K562 (cell line): ENCODE measurements around the gene DYNC1H1. TPM values are rescaled to one million over a fixed set of nuclear protein-coding genes. Genes with fewer than 3 reads are reported as not detected.

Source experiments
- AFF4 ChIP-seq: sonication (generic); formaldehyde crosslinking; IDR thresholded peaks from 2 replicates; pipeline ENCODE4 v1.8.0; 2023; ENCODE audit warnings: mild to moderate bottlenecking, missing genetic modification reagents
- ASH1L ChIP-seq: fragments of 450-650 bp; IDR thresholded peaks from 2 replicates; pipeline ENCODE4 v1.6.1; 2018; ENCODE audit warnings: borderline replicate concordance, mild to moderate bottlenecking, low read depth; ENCODE audit not compliant: partially characterized antibody
- BMI1 ChIP-seq: fragments of 150-350 bp; IDR thresholded peaks from 2 replicates; pipeline ENCODE4 v1.6.1; 2014; ENCODE audit warnings: low read length
- BRF2 ChIP-seq: IDR thresholded peaks from 3 replicates; pipeline ENCODE4 v1.6.1; 2011; ENCODE audit warnings: borderline replicate concordance, mild to moderate bottlenecking; ENCODE audit not compliant: insufficient read length, insufficient read depth
- FUS ChIP-seq: fragments of 200-400 bp; formaldehyde crosslinking; optimal IDR thresholded peaks from 2 replicates; pipeline ENCODE3; 2017; ENCODE audit warnings: low read depth, low read length
- HEY1 ChIP-seq: fragments of 250-450 bp; sonication (Bioruptor Pico); IDR thresholded peaks from 2 replicates; pipeline ENCODE4 v1.5.0; 2020; ENCODE audit warnings: mild to moderate bottlenecking, moderate library complexity, borderline replicate concordance
- HLTF ChIP-seq: fragments of 450-650 bp; IDR thresholded peaks from 2 replicates; pipeline ENCODE4 v1.6.1; 2016
- HMGN3 ChIP-seq: IDR thresholded peaks from 2 replicates; pipeline ENCODE4 v1.6.1; 2011; ENCODE audit warnings: borderline replicate concordance, low read depth, mild to moderate bottlenecking, mixed read lengths, low read length; ENCODE audit not compliant: insufficient read length; ENCODE audit errors: extremely low read depth
- HNRNPK ChIP-seq: fragments of 200-400 bp; formaldehyde crosslinking; IDR thresholded peaks from one replicate; pipeline ENCODE4 v1.6.1; 2018; ENCODE audit warnings: mild to moderate bottlenecking, low read depth, low read length; ENCODE audit not compliant: poor library complexity, severe bottlenecking
- HOXB6 ChIP-seq: fragments of 250-450 bp; sonication (Bioruptor Pico); IDR thresholded peaks from 2 replicates; pipeline ENCODE4 v1.5.1; 2022; ENCODE audit warnings: mild to moderate bottlenecking, borderline replicate concordance
- MBD1 ChIP-seq: fragments of 250-450 bp; sonication (Bioruptor Pico); IDR thresholded peaks from 2 replicates; pipeline ENCODE4 v1.8.0; 2022; ENCODE audit warnings: inconsistent platforms
- MBD2 ChIP-seq: sonication (generic); IDR thresholded peaks from 2 replicates; pipeline ENCODE4 v1.6.1; 2016; ENCODE audit warnings: low read depth, borderline replicate concordance
- MCM7 ChIP-seq, 2 experiments: fragments of 450-650 bp; IDR thresholded peaks; 2 replicates each; pipeline ENCODE4 v1.6.1; 2016 to 2018
- POLR3G ChIP-seq: IDR thresholded peaks from 2 replicates; pipeline ENCODE4 v1.6.1; 2011; ENCODE audit not compliant: insufficient read length, insufficient replicate concordance; ENCODE audit errors: extremely low read depth
- PTRF ChIP-seq: fragments of 450-650 bp; IDR thresholded peaks from 2 replicates; pipeline ENCODE4 v1.6.1; 2016; ENCODE audit warnings: mild to moderate bottlenecking, missing genetic modification characterization, missing compliant biosample characterization
- TAF7 ChIP-seq: fragments of 450-650 bp; IDR thresholded peaks from 2 replicates; pipeline ENCODE4 v1.6.1; 2016; ENCODE audit warnings: missing genetic modification characterization, missing compliant biosample characterization
- ZC3H4 ChIP-seq: sonication (generic); formaldehyde crosslinking; IDR thresholded peaks from 2 replicates; pipeline ENCODE4 v1.9.0; 2021; ENCODE audit warnings: missing genetic modification reagents, borderline replicate concordance
- ZNF280B ChIP-seq: fragments of 250-450 bp; sonication (Bioruptor Pico); IDR thresholded peaks from 2 replicates; pipeline ENCODE4 v1.5.1; 2021; ENCODE audit warnings: mild to moderate bottlenecking
- ZNF551 ChIP-seq: fragments of 250-450 bp; sonication (Bioruptor Pico); IDR thresholded peaks from 2 replicates; pipeline ENCODE4 v1.5.0; 2021; ENCODE audit warnings: mild to moderate bottlenecking, moderate library complexity
- ZNF785 ChIP-seq: fragments of 250-450 bp; sonication (Bioruptor Pico); IDR thresholded peaks from 2 replicates; pipeline ENCODE4 v1.4.0; 2020; ENCODE audit warnings: mild to moderate bottlenecking
- polyA plus RNA-seq, 8 experiments: library from polyadenylated mRNA; depleted of rRNA in 4 of 8; stranded (reverse) in 5 of 8; unstranded in 3 of 8; fragments of >200 nt; fragmentation: Nextera tagmentation in 2 of 8; fragmentation: Illumina TruSeq in 1 of 8; extraction: Ambion mirVana in 2 of 8; extraction: Trizol in 1 of 8; gene quantifications; 2 replicates each; pipeline versions ENCODE4 v1.2.1 to v1.2.3, GENCODE V29; 2011 to 2014; ENCODE audit warnings: inconsistent platforms in 1 of 8, missing spikeins in 1 of 8
- total RNA-seq, 7 experiments: library from RNA; depleted of rRNA in 6 of 7; stranded (reverse); fragments of >200 nt in 6 of 7; fragmentation: Illumina TruSeq in 2 of 7; extraction: Trizol in 2 of 7; gene quantifications; 2 replicates each; pipeline versions ENCODE4 v1.2.1 to v1.2.3, GENCODE V29; 2011 to 2021; ENCODE audit warnings: low replicate concordance in 1 of 7

The DYNC1H1 gene
- total and polyA plus RNA-seq, 9 of the 15 experiments (the other 6 are each of a cell fraction or from before 2014, with no cell fraction given): 31.9 to 335 (median 115) TPM

GRCh38 chr14:101964297-101965180 lies at the start of gene DYNC1H1 (continued):
- no peak for TF ChIP-seq BRF2
- TF ChIP-seq ZC3H4: no peak
- no peak for TF ChIP-seq PTRF
- no peak for TF ChIP-seq HLTF
- no peak for TF ChIP-seq MBD1 (CRISPR knock-in tag)
- no peak for TF ChIP-seq HOXB6 (CRISPR knock-in tag)
- no peak for TF ChIP-seq FUS
- peak; percentile 12; the same call in 1 of the 2 replicates for TF ChIP-seq TAF7 (tag)
- 0 out of 2 replicates have a peak, but pooled peaks have one; percentile 10 for TF ChIP-seq MBD2
- no peak for TF ChIP-seq HEY1 (CRISPR knock-in tag)
- no peak for TF ChIP-seq ASH1L
- TF ChIP-seq POLR3G: no peak
- no peak for TF ChIP-seq ZNF785 (CRISPR knock-in tag)
- TF ChIP-seq BMI1: no peak
- TF ChIP-seq MCM7 (IDR thresholded peaks at IDR 0.05): no peak
- no peak for TF ChIP-seq ZNF280B
- TF ChIP-seq ZNF551: no peak
- no peak for TF ChIP-seq HNRNPK
- TF ChIP-seq HMGN3: peak; percentile 57
- peak; percentile 72 for TF ChIP-seq AFF4 (CRISPR knock-in tag)
